ENCODE measurements around the gene SLC8A3. TPM values are rescaled to one million over a fixed set of nuclear protein-coding genes. Genes with fewer than 3 reads are reported as not detected.

Gene SLC8A3, protein sequence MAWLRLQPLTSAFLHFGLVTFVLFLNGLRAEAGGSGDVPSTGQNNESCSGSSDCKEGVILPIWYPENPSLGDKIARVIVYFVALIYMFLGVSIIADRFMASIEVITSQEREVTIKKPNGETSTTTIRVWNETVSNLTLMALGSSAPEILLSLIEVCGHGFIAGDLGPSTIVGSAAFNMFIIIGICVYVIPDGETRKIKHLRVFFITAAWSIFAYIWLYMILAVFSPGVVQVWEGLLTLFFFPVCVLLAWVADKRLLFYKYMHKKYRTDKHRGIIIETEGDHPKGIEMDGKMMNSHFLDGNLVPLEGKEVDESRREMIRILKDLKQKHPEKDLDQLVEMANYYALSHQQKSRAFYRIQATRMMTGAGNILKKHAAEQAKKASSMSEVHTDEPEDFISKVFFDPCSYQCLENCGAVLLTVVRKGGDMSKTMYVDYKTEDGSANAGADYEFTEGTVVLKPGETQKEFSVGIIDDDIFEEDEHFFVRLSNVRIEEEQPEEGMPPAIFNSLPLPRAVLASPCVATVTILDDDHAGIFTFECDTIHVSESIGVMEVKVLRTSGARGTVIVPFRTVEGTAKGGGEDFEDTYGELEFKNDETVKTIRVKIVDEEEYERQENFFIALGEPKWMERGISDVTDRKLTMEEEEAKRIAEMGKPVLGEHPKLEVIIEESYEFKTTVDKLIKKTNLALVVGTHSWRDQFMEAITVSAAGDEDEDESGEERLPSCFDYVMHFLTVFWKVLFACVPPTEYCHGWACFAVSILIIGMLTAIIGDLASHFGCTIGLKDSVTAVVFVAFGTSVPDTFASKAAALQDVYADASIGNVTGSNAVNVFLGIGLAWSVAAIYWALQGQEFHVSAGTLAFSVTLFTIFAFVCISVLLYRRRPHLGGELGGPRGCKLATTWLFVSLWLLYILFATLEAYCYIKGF
- 2.7 TPM for total RNA-seq

DNA sequence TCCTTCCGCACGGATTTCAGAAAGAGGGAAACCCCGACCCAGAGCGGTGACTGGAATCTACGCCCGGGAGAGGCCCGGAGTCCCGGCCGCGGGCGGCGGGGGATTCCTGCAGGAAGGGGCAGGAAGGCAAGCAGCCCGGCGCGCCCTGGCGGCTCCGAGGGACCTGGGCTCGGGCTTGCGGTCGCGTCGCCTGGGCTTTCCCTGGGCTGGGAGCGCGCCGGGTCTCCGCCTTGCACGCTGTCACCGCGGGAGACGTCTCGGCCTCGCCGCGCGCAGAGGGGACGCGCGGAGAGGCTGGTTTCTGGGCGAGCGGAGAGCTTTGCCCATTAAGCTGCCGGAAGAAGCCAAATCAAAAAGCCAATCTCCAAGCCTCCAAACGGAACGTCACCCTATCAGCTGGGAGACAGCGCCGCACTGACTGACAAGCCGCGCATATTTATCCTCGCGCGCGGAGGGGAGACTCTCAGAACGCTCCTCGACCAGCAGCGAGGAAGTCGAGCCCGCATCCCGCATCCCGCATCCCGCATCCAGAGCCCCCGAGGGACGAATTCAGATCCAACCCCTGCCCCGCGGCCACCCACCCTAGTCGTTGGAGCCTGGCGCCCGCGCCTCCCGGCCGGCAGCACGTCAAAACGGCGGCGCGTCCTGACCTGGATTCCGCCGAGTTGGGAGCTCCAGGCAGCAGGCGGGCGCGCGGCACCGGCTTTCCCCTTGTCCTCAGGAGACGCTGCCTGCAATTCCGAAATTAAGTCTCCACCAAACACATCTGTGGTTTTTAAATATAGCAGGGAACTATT lies at the start of gene SLC8A3:
SLC8A3 (minus strand) TSS at position 293 of the 797 bp plus-strand sequence. CDS start 20,529 bp downstream, outside the sequence.

Other genes starting within 250 kb of the SLC8A3 start
- 27.3 TPM for gene COX16, start 170.7 kb upstream of the SLC8A3 start, total RNA-seq
- 34.7 TPM for gene SYNJ2BP, start 228.1 kb upstream of the SLC8A3 start, total RNA-seq

Data from metanephros (tissue), 1 donor.